GM18498 (cell line): ENCODE results near the gene WNK4.
A peak's percentile ranks its signal among the peaks of the same experiment; 100 is the strongest.
"Not testable (repeated sequence)": the region's sequence is repeated elsewhere in the genome, so short reads cannot be mapped to it uniquely, and the experiment has no call there.

Experiments
- ATAC-seq: cut with Tn5 transposase; IDR thresholded peaks from one replicate; pipeline ENCODE4 v1.9.1; 2021; ENCODE audit warnings: mild to moderate bottlenecking, moderate library complexity; ENCODE audit not compliant: unreplicated experiment

The WNK4 gene

DNA sequence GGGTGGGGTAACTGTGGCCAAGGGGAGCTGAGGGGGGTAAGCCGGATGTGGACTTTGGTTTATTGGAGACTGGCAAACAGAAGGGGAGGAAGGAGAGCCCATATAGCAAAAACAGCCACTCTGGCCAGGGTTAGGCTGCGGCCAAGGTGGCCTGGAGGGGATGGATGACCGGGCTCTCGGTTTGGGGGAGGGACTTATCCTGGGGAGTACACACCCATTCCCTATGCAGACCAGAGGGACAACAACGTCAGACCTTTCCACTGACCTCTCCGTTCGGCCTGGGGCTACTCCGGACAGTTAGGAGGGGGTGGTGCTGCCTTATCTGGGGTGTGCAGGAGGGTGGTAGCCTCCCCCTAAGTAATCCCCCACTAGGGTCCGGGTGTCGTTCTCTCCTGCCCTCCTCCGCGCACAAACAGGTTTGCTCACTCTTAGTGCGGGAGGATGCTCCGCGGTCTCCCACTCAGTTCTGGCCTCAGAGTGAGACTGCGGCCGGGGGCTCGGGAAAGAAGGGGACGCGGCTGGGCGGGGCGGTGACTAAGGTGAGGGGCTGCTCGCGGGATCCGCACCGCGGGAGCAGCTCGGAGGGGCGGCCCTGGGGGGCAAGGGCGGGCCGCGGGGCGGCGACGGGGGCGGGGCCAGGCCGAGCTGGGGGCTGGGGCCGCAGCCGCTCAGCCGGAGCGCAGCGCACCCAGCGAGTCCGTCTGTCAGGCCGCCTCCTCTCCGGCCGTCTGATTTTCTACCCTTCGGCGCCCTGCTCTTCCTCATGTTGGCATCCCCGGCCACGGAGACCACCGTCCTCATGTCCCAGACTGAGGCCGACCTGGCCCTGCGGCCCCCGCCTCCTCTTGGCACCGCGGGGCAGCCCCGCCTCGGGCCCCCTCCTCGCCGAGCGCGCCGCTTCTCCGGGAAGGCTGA lies at the start of gene WNK4:
Gene WNK4 (plus strand): TSS at position 675 of the 915 bp plus-strand sequence. CDS start 89 bp downstream, at position 764.
- no peak for ATAC-seq

DNA sequence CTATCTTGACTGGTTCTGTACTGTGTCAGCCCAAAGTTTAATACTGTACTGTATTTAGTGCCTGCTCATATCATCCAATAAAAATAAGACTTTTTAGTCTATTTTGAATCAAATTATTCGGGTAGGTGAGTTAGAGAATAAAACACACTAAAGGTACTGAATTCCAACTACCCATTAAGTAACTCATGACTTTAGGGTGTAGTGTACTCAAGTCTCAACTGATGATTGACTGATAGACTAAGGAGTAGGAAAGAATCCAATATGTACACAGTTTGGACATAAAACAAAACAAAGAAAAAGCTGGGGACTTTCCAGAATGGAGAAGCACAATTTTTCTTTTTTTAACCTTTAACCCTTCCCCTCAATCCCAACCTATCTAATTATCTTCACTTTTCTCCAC lies 39.7 kb upstream of the WNK4 start:
- no peak for ATAC-seq

DNA sequence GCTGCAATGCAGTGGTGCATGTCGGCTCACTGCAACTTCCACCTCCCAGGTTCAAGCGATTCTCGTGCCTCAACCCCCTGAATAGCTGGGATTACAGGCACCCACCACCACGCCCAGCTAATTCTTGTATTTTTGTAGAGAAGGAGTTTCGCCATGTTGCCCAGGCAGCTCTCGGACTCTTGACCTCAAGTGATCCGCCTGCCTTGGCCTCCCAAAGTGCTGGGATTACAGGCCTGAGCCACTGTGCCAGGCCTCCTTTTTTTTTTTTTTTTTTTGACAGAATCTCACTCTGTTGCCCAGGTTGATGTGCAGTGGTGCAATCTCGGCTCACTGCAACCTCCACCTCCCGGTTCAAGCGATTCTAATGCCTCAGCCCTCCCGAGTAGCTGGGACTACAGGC lies 37.5 kb upstream of the WNK4 start:
- not testable (repeated sequence) for ATAC-seq

DNA sequence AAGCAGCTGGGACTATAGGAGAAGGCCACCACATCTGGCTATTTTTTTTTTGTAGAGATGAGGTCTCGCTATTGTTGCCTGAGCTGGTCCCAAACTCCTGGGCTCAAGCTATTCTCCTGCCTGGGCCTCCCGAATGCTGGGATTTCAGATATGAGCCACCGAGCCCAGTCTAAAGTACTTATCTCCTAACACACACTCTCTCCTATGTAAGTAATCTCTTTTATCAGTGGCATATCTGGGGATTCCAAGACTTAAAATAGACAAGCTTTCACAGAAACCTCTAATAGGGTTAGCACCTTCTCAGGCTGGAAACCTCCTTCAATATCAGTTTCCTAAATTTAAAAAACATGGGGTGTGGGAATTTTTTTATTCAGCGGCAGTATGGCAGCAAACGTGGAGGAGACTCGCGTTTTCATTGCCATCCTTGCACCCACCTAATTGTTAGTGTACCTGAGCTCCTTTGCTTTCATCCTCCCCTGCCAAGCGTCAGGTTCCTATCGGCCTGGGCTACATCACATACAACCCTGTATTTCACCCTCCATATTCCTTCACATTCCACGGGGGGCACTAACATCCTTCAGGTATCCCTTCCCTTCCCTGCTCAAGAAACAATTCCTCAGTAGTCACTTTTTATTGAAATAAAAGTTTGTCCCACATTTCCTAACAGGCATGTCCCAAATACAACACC lies 36.7 kb upstream of the WNK4 start:
- ATAC-seq = no peak

DNA sequence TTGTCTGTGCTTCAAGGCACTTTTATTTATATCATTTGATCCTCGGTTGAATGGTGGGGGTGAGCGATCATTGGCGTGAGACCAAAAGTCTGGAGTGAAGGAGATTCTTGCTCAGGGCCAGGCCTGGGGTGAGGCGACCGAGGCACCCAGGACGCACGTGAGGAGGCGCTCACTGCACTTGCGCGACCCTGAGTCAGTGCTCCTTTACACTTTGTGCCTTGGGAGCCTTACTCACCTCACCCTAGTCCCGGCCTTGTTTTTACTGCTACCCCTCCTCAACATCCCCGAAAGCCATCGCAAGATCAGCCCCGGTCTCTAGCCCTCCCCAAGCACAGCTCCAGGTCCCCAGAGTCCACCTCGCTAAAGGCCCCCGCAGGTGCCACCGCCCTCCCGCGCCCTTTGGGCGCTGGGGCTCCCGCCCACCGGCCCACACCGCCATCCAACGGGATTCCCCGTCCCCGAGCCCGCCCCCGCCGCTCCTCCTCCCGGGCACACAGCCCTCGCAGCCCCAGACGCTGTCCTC lies 36.1 kb upstream of the WNK4 start:
- ATAC-seq = peak; percentile 62

DNA sequence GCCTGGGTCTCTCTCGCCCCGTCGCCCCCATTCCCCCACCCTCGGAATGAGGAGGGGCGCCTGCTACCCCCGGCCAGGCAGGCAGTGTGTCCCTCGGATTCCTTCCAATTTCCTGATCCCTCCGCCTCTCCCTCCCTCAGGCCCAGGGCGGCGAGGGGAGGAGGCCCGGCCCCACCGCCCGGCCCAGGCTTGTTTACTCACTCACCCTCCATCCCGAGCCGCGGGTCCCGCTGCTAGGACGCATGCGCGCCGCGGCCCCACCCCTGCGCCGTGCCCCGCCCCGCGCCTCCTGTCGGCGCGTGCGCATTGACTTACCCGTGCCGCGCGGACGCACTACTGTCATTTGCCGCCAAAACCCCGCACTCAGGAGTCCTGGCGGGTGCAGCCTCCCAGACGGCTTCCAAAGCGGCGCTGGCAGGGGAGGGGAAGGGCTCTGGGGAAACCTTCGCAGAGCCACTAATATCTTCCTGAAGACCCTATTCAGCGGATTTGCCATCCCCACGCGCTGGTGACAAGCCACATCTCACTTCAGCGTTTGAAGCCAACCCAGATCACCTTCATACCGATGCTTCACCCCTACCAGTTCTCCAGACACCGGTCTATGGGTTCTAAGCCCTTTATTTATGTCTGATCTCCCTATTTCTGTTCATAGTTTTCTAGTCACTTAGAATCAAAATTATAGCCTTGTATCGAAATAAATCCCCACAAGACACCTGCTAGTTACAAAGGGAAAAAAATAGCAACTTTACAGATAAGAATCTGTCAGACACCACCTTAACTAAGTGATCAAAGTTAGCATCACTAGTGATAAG lies 35.4 kb upstream of the WNK4 start, which contains the start of gene EZH1:
Gene EZH1 (minus strand): TSS at position 235 of the 812 bp plus-strand sequence. CDS start 16,099 bp downstream, outside the sequence.
- ATAC-seq = peak; percentile 89

DNA sequence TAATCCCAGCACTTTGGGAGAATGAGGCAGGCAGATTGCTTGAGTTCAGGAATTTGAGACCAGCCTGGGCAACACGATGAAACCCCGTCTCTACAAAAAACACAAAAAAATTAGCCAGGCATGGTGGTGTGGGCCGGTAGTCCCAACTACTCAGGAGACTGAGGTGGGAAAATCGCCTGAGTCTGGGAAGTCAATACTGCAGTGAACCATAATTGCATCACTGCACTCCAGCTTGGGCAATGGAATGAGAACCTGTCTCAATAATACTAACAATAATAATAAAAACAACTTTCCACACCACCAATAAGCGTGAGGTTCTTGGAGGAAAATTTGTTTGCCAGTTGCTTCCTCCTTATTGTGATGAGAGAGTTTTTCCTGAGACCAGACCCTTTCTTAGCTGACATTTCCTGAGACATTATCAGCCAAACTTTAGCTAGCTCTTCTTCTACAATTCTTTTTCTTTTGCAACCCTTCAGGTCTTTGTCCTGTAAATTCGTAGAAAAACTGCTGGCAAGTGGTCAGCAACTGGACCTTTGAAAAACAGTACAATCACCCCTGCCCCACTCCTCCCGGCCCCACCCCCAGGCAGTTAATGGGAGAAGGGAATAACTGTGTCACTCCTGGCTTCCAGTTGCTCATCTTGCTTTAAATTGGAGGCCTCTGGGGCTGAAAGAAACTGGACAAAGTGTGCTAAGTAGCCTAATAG lies 32.1 kb upstream of the WNK4 start:
- ATAC-seq = no peak

DNA sequence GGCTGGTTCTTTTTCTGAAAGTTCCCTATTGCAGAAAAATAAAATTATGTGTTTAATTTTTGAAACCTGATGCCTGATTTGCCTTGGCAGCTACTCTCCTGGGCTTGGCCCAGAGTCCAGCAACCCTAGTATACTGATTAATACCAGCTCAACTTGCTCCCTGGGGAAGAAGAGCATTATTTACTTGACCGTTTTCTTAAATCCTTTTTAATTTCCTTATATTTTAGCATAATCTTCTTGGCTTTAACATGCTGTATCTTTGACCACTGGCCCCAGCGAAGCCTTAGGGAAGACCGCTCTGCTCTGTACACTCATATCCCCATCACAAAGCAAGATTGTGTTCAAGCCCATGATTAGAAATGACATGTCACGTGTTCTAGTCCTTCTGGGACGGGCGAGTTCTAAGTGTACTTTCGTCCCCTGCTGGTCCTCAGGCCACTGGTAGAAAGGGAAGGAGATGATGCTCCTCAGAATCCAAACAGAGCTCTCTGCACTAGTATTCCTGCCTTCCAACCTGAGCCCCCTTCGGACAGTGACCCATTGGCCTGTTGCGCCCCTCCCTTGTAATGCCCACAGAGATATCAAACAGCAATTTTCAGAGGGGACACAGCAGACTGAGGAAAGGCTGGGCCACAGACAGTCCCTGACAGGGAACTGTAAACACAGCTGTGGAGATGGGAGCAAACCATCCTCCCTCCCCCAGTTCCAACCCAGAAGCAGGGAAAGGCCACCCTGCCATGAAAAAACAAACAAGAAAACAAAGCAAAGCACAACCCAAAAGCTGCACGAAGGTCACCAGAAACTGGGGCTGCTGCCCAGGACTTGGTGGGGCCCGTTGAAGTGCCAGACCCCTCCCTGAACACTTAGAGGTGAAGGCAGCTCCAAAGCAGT lies 31.3 kb upstream of the WNK4 start:
- ATAC-seq = no peak

DNA sequence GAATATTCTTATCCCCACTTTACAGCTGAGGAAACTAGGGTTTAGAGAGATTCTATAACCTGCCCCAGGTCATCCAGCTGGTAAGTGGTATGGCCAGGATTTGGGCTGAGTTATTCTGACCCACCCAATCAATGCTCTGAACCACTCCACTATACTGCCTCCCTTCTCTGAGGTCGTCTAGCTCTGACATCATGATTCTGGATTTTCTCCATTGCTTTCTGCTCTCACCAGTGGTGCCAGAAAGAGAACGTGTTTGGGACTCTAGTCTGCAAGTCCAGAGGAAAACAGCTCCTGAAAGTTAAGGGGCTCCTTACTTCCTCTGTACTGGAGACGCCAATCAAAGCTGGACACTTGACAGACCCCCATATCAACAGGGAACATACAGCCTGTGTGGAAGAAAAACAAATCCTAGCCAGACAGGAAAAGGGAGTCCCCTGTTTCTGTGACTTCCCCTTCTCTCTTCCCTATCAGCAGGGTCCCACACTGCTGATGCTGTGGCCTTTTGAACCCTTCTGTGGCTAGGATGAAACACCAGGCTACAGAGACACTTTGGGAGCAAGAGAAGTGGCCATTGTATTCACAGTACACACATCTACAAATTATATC lies 29.6 kb upstream of the WNK4 start:
- ATAC-seq = no peak

DNA sequence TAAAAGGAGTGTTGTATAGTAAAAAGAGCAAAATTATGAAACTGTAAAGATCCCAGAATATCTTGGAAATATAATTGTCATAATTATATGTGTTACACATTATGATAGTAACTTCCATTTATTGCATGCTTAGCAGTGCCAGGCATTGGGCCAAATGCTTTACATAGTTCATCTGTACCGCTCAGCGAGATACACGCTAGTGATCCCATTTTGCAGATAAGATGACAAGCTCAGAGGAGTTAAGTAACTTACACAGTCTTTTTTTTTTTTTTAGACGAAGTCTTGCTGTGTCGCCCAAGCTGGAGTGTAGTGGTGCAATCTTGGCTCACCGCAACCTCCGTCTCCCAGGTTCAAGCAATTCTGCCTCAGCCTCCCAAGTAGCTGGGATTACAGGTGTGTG lies 28.8 kb upstream of the WNK4 start:
- ATAC-seq = no peak

DNA sequence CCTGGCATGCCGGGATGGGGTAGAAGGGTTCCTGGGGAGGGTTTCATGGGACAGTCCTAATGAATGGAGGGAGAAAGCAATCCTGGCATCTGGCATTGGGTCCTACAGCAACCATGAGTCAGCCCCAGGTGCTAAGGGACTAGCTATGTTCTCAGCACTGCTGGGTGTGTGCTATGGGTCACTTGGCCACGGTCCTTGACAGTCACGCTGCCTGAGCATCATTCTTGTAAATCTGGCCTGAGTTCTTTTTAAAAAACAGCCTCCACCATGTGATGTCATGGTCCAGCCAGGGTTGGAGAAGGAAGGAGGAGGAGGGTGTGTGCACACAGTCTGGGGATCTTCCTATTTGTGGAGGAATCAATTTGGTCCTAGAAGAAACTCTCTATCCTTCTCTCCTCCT lies 25.6 kb upstream of the WNK4 start:
- no peak for ATAC-seq

DNA sequence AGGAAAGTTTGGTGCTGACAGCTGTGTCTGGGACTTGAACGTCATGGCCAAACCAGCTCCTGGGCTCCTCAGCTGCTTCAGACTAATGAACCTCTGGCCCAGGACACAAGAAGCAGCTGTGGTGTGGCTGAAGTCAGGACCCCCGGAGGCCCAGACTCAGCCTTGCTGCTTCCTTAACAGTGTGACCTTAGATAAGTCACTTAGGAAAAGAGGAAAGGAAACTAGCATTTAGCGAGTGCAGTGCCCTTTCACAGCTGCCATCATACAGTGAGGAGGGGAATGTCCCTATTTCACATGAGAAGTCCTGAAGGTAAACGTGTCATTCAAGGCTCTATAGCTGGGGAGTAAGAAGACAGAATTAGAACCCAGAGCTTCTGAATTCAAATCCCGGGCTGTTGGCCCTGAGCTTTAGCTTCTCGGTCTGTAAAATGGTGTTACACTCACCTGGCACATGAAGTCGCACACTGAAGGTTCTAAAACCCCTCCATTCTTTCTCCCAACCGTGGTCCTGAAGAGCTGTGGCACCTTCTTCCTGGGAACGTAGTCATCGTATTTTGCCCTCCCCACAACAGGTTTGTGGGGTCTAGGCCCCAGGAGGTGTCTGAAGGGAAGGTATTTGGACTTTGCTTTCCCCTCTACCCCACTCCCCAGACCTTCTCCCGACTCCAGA lies 20.3 kb upstream of the WNK4 start:
- ATAC-seq = no peak

DNA sequence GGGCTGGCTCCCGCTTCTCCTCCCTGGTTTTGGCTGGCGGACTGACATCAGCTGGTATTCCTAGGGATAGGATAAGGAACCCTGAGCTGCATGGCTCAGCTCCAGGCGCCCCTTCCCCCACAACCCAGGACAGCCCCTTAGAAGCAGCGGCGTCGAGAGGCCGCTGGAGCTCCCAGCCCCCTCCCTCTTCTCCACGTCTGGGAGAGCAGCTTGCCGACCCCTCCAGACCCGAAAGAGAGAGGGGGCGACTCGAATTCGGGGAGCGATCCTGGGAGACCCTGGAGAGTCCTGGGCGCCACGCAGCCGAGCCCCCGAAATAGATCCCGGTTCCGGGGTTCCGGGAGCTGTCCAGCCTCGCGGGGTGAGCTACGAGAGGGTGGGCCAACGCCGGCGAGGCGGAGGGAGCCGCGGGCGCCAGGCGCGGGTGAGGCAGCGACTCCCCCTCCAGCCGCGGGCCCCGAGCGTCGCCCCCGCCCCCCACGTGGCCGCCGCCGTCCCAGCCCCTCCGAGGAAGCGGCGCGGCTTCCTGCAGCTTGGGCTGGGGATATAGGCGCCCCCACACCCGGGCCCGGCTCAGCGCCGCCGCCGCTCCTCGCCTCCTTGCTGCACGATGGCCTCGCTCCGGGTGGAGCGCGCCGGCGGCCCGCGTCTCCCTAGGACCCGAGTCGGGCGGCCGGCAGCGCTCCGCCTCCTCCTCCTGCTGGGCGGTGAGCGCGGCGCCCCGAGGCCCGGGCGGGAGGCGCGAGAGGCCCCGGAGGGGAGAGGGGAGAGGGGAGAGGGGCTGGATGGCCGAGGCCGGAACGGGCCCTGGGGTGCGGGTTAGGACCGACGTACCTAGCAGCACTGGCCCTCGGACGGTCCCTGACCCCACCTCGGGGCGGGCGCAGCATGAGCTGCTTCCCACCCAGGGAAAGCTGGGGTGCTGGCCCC lies 19.5 kb upstream of the WNK4 start, which contains the start of gene RAMP2:
Gene RAMP2 (plus strand): TSS at position 576 of the 930 bp plus-strand sequence. CDS start 35 bp downstream, at position 611.
- ATAC-seq = no peak

DNA sequence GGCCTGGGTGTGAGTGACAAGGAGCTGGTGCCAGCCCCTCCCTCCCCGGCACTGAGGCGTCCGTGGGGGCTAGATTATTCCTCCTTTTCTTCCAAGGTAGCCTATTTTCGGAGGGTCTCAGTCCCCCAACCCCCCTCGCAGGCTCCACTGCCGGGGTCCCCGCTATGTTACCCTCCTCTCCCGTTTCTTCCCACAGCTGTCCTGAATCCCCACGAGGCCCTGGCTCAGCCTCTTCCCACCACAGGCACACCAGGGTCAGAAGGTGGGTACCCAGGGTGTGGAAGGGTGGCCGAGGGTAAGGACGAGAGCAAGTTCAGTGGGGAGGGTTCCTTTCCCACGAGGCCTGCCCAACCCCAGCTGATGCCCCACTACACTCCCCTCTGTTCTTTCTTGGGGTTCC lies 18.8 kb upstream of the WNK4 start:
- ATAC-seq = no peak

DNA sequence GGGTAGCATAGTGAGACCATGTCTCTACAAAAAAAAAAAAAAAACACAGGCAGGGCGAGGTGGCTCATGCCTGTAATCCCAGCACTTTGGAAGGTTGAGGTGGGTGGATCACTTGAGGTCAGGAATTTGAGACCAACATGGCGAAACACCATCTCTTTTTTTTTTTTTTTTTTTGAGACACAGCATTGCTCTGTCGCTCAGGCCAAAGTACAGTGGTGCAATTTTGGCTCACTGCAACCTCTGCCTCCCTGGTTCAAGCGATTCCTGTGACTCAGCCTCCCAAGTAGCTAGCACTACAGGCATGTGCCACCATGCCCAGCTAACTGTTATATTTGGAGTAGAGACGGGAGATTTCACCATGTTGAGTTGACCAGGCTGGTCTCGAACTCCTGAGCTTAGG lies 14.3 kb upstream of the WNK4 start:
- no peak for ATAC-seq

DNA sequence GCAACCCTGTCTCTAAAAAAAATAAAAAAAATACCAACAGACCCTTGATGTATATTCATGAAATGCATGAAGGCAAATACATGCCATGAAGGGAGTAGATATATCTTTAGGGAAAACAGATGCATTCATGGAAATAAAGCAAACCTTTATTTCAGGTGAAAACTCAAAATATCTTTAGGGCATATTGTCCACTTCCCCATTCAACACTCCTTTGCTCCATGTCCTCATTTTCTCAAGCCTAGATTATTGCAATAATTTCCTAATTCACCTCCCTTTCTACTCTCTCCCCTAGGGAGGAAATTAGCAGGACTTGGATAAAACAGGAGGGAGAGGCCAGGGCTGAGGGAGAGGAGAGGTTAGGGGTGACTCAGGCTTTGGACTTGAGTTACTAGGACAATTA lies 12.9 kb upstream of the WNK4 start:
- ATAC-seq = no peak

DNA sequence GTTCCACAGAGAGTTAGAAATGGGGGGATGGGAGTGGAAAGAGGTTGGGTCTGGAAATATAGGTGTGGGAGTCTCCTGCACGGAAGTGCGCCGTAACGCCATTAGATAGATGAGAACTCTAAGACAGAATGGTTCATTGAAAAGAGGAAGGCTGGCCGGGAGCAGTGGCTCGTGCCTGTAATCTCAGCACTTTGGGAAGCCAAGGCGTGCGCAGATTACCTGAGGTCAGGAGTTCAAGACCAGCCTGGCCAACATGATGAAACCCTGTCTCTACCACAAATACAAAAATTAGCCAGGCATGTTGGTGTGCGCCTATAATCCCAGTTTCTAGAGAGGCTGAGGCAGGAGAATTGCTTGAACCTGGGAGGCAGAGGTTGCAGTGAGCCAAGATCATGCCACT lies 12.4 kb upstream of the WNK4 start:
- ATAC-seq = not testable (repeated sequence)
